T-helper 1 cell treated with Interleukin-12 subunit alpha and Interleukin-12 subunit beta and Interleukin-4 antibody, amounts not matched to agents 30 ng/mL and 1 ng/mL, for 36 hours (primary cell): Measurements from ENCODE around the gene EFNA5. TPM values are rescaled to one million over a fixed set of nuclear protein-coding genes. Genes with fewer than 3 reads are reported as not detected.

Experiments
- intact Hi-C: fragments of 100-400 bp; cut with micrococcal nuclease; formaldehyde crosslinking; loops from one replicate; pipeline ENCODE4 v1.15.1; 2024
- total RNA-seq: library from RNA; stranded (reverse); gene quantifications from 2 replicates; pipeline ENCODE4 v1.2.3, GENCODE V29; 2022

Gene EFNA5
- total RNA-seq, 1 donor from 2014 or later: not detected

GRCh38 chr5:107549567-107549966 is 121.2 kb downstream of the EFNA5 start:
- intact Hi-C loops: no loop called here

DNA sequence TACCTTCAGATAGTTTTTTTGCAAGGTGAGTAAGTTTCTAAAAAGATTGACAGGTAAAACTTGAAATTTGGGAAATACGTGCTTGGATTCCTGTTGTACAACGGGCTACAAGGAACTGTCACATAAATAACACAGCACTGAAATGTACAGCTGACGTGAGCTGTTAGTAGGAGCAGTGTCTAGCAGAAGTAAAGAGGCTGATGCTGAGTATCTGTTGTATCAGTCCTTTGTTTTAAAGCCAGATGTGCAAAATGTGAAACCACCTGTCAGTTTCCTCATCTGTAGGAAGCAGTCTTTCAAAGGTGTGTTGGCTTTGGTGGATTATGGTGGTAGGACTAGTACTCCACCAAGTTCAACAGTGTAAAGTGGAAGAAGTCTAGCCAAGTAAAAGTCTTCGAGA is 122.3 kb downstream of the EFNA5 start:
- intact Hi-C loops: no loop called here

- intact Hi-C loops: no loop called here
Measured at GRCh38 chr5:107546719-107547118, 124.0 kb downstream of the EFNA5 start.

DNA sequence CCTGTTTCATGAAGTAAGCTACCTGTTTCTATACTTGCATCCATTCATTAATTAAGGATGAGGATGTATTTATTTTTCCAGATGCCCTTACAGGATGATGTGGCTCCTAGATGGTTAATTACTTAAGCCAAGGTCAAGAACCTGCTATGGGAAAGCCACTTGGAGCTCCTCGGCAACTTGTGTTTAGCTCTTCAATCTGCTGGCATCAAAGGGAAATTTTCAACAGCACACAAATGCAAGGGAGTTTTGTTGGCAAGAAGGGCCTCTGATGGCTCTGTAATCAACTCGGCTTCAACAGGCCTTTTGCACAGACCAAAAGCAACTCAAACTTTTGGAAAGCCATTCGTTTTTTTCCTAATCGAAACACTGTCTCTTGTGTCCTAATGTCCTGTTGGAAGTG is 125.3 kb downstream of the EFNA5 start:
- intact Hi-C loops: no loop called here

GRCh38 chr5:107544967-107545366 is 125.8 kb downstream of the EFNA5 start:
- intact Hi-C loops: no loop called here

DNA sequence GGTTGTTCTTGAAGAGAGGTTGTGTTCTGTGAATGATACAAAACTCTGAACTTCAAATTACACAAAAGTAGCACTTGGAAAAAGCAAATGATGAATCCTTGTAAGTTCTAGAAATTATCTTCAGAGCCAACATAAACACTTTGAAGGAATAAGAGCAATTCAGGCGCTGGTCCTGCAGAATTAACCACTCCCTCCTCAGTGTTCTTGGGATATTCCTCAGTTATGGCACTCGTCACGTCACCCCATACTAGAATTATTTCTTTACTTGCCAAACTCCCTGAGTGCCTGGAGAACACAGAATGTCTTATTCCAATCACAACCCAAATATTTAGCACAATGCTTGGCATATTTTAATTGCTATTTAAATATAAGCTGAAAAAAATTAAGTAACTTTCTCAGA is 126.3 kb downstream of the EFNA5 start:
- intact Hi-C loops: no loop called here

DNA sequence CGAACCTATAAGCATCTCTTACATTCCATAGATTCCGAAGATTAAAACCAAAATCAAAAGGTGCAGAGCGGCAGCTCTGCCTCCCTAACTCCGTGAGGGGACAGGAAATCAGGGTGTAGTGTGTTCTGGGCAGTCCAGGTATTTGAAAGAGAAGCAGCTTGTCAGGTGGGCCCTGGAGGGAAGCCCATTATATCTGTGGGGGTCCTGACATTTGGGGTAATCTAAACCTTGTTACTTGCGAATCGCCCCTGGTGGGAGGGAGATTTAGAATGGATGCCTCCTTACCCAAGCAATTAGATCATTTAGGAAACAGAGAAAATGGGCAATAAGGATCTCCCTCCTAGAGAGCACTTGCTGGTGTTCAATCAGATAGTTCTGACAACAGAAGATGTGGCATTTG is 126.9 kb downstream of the EFNA5 start:
- intact Hi-C loops: no loop called here

DNA sequence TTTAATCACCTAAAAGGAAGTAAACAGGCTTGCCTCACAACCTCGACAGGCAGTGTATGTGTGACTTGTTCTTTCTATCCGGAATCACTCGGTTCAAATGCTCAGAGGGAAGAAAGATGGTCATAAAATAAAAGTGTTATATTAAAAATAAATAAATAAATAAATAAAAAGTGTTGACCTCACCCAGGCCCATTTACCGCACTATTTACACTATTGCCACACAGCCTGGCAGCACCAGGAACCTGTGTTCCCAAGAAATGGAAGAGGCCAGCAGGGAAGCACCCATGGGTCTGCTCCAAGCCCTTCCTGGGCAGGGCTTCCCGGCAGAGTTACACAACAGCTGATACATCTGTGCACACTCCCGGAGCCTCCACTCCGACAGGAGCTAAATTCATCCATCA is 127.9 kb downstream of the EFNA5 start:
- intact Hi-C loops: no loop called here

- intact Hi-C loops: no loop called here
Measured at GRCh38 chr5:107542428-107542827, 128.3 kb downstream of the EFNA5 start.

GRCh38 chr5:107541400-107541799 is 129.3 kb downstream of the EFNA5 start:
- intact Hi-C loops: no loop called here

- intact Hi-C loops: loop anchor here (5.0 kb wide), 1 partner anchor 488 kb away; no protein-coding TSS in a partner anchor
Measured at GRCh38 chr5:107539726-107540330, 130.9 kb downstream of the EFNA5 start.

- intact Hi-C loops: loop anchor here (5.0 kb wide), 1 partner anchor 487 kb away; no protein-coding TSS in a partner anchor
Measured at GRCh38 chr5:107538805-107539445, 131.8 kb downstream of the EFNA5 start.

- intact Hi-C loops: loop anchor here (5.0 kb wide), 1 partner anchor 486 kb away; no protein-coding TSS in a partner anchor
Measured at GRCh38 chr5:107538331-107538730, 132.4 kb downstream of the EFNA5 start.

DNA sequence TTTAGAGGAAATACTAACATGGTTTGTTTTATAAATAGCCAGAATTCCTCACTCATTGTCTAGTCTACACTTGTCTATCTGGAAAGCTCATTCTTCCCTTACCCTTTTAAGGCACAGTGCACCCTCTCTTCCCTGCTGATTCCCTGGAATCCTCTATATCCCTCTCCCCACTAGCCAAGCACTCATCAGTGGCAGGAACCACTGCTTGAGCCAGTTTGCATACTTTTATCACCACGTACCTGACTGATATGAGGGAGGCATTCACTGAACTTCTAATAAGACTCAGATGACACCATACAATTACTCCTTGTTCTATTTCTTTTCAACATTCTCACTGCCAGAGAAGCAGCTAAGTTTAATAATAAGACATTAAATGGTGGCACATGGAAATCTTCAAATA is 134.9 kb downstream of the EFNA5 start:
- intact Hi-C loops: loop anchor here (5.0 kb wide), 1 partner anchor 484 kb away; no protein-coding TSS in a partner anchor

- intact Hi-C loops: no loop called here
Measured at GRCh38 chr5:107533910-107534876, 136.5 kb downstream of the EFNA5 start.

DNA sequence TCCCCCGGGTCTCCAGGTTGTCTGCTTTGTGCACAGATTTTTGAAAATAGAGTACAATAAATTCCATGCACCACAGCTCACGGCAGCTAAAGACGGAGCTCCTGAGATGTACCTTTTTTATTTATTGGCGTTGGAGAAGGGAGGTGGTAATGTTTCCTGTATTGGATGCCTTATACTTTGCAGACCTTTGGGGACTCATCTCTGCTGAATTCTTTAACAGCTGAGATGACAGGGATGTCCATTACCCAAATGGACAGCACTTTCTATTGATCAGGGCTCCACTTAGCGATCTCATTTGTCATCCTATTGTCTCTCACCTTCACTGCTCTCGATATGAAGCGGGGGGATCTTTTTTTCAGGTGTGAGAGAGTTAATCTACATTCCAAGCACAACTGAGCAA is 137.8 kb downstream of the EFNA5 start:
- intact Hi-C loops: no loop called here

GRCh38 chr5:107532169-107532878 is 138.4 kb downstream of the EFNA5 start:
- intact Hi-C loops: no loop called here

- intact Hi-C loops: no loop called here
Measured at GRCh38 chr5:107531308-107531707, 139.4 kb downstream of the EFNA5 start.

- intact Hi-C loops: no loop called here
Measured at GRCh38 chr5:107529618-107530017, 141.1 kb downstream of the EFNA5 start.

GRCh38 chr5:107526270-107526937 is 144.3 kb downstream of the EFNA5 start:
- intact Hi-C loops: no loop called here

DNA sequence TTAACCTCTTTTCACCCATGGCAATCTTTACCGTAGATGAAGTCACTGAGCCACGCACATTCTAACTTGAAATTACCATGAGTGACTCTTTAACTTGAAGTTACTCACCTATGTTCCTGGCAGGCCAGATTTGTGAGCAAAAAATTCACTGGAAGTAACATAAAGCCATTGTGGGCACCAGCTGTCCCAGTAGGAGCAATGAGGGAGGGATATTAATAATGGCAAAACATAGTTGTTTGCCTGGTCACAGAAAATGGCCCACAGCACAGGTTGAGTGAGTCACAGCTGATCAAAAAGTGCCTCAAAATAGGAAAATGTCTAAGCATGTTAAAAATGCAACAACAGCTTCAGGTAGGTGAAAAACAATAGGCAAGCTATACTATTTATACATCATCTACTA is 146.6 kb downstream of the EFNA5 start:
- intact Hi-C loops: no loop called here
